Anterior cingulate cortex (tissue), 58 donors: ENCODE measurements around the gene SNAPC5.
A peak's percentile ranks its signal among the peaks of the same experiment; 100 is the strongest.
"Not testable (repeated sequence)": the region's sequence is repeated elsewhere in the genome, so short reads cannot be mapped to it uniquely, and the experiment has no call there.

ENCODE experiments used
- DNase-seq, 58 donors: peaks; one replicate each; lab custom pipeline; 2025; lab: John Stamatoyannopoulos, UW

The SNAPC5 gene

GRCh38 chr15:66461294-66461693 lies 36.3 kb downstream of the SNAPC5 start:
- DNase-seq: not testable (repeated sequence)

DNA sequence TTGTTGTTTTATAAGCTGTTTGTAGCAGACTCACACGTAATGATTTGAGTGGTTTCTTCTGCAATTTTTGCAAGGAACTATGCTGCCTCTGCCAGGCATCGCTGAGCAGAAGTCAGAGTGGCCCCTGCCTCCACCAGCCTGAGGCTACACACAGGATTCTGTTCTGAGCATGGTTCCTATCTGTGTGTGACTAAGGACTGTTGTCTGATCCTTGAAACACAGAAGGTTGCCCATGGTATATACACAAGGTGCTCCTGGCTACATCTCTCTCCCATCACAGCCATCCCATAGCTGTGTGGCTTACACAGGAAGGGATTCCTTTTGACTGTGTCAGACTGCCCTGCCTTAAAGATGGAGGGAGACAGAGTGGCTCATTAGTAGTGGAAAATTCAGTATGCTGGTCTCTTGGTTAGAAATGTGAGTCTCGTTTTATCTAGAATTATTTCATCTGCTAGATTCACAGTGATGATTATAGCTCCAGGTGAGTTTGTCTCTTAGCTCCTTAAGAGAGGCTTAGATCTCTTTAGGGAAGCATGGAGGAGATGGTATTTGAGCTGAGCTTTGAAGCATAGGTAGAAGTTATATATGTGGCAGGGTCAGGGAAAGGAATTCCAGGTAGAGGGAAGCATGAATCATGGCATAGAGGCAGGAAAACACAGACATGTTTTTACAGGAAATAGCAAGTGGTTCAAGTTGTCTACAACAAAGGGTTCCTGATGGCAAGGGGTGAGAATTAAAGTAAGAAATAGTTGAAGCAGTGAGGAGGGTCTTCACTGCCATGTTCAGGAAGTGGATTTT lies 37.5 kb downstream of the SNAPC5 start:
- DNase-seq: no peak

DNA sequence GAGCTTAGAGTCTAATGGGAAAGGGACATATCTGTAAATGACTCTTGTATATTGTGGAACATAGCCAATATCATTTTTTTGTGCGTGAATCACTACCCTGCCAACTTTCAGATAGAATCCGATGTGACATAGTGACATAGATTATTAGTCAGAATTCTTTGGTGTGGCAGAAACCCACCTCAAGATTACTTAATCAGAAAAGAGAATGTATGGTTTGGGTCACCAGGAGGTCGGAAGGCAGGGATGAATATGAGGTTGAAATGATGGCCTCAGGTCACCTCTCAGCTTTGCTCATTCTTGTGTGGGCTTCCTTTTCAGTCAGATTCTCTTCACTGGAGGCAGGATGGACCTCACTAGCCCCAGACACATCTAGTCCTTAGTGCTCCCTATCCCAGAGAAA lies 41.4 kb downstream of the SNAPC5 start:
- DNase-seq: no peak

- DNase-seq: no peak
Measured at GRCh38 chr15:66454143-66454542, 43.4 kb downstream of the SNAPC5 start.

DNA sequence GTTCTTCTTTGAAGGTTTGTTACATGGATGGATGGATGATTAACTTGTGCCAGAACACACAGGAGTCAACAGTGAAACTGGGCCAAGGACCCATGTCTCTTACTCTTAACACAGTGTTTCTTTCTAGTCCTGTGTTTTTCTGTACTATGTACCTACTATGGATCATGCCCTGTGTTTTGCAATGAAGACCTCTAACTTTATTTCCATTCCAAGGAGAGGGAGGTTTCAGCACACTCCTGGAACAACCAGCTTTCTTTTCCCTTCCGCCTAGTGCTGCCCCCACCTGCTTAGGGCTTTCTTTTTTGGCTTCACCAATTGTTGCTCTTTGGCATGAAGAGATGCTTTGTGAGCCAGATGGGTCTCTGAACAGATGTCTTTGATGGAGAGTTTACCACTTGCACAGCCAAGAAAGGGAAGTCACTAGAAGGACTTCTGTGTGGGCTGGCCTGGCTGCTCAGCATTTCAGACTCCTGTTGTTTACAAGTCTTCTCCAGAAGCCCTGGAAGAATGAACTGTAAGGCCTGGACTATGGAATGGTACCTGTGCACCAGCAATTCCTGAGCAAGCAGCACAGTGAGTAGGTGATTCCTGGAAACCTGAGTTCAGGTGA lies 44.5 kb downstream of the SNAPC5 start:
- DNase-seq: peak in 24 of 58 donors; percentile 6 to 65 (median 25)

GRCh38 chr15:66452420-66452819 lies 45.1 kb downstream of the SNAPC5 start:
- DNase-seq: no peak
